Panc1 (cell line): ENCODE measurements around the gene CDH12.

Experiments used
- POLR2AphosphoS5 ChIP-seq: IDR thresholded peaks from 2 replicates; pipeline ENCODE4 v1.6.1; 2012; ENCODE audit warnings: mild to moderate bottlenecking, low read depth, low read length, moderate library complexity
- TCF7L2 ChIP-seq: IDR thresholded peaks from 2 replicates; pipeline ENCODE4 v1.6.1; 2011; ENCODE audit warnings: mild to moderate bottlenecking, low read depth, low read length, inconsistent platforms
- TF ChIP-seq, protein P1 (sequence below): fragments of 450-650 bp; IDR thresholded peaks from 2 replicates; pipeline ENCODE4 v1.5.1; 2017; ENCODE audit warnings: mild to moderate bottlenecking

GRCh38 chr5:21809611-21810010, 1043.5 kb downstream of the CDH12 start:
- TF ChIP-seq, protein P1, sequence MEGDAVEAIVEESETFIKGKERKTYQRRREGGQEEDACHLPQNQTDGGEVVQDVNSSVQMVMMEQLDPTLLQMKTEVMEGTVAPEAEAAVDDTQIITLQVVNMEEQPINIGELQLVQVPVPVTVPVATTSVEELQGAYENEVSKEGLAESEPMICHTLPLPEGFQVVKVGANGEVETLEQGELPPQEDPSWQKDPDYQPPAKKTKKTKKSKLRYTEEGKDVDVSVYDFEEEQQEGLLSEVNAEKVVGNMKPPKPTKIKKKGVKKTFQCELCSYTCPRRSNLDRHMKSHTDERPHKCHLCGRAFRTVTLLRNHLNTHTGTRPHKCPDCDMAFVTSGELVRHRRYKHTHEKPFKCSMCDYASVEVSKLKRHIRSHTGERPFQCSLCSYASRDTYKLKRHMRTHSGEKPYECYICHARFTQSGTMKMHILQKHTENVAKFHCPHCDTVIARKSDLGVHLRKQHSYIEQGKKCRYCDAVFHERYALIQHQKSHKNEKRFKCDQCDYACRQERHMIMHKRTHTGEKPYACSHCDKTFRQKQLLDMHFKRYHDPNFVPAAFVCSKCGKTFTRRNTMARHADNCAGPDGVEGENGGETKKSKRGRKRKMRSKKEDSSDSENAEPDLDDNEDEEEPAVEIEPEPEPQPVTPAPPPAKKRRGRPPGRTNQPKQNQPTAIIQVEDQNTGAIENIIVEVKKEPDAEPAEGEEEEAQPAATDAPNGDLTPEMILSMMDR: no peak
- TF ChIP-seq TCF7L2 (no peak), POLR2AphosphoS5 (no peak)
